Subcutaneous abdominal adipose tissue (tissue), 5 donors: ENCODE results near the gene CRYBG1.
"Not testable (repeated sequence)": the region's sequence is repeated elsewhere in the genome, so short reads cannot be mapped to it uniquely, and the experiment has no call there.

Experiments
- H3K27ac ChIP-seq: one replicate; pipeline ENCODE4 v1.7.0; 2013; ENCODE audit warnings: low read depth, mild to moderate bottlenecking, inconsistent platforms, low read length, moderate library complexity
- H3K27me3 ChIP-seq, 5 donors: one replicate each; pipeline ENCODE4 v1.7.0; 2013; ENCODE audit warnings: low read length in 5 of 5, inconsistent platforms in 1 of 5; ENCODE audit not compliant: control insufficient read depth in 5 of 5, insufficient read depth in 4 of 5
- H3K36me3 ChIP-seq, 5 donors: one replicate each; pipeline ENCODE4 v1.7.0; 2013; ENCODE audit warnings: low read length in 5 of 5; ENCODE audit not compliant: control insufficient read depth in 5 of 5, insufficient read depth in 5 of 5
- H3K4me1 ChIP-seq, 5 donors: one replicate each; pipeline ENCODE4 v1.7.0; 2013; ENCODE audit warnings: low read length in 5 of 5, mild to moderate bottlenecking in 3 of 5, moderate library complexity in 1 of 5; ENCODE audit not compliant: control insufficient read depth in 5 of 5, insufficient read depth in 5 of 5
- H3K4me3 ChIP-seq, 5 donors: one replicate each; pipeline ENCODE4 v1.7.0; 2013; ENCODE audit warnings: low read length in 5 of 5, low read depth in 1 of 5
- H3K9ac ChIP-seq, 5 donors: one replicate each; pipeline ENCODE4 v1.7.0; 2013; ENCODE audit warnings: low read length in 5 of 5, mild to moderate bottlenecking in 4 of 5, moderate library complexity in 3 of 5
- H3K9me3 ChIP-seq, 5 donors: one replicate each; pipeline ENCODE4 v1.7.0; 2013; ENCODE audit warnings: low read length in 5 of 5; ENCODE audit not compliant: control insufficient read depth in 5 of 5
- donor health status: healthy.
- donor health status: healthy.
- donor health status: healthy.
- donor health status: healthy.
- donor health status: healthy.

Gene CRYBG1

GRCh38 chr6:106549521-106549920 lies 189.0 kb downstream of the CRYBG1 start:
- no peaks in the 10 kb centered on the region for H3K27me3 ChIP-seq
- H3K36me3 ChIP-seq, result peaks cover 11 to 22% (median 14%) of the 10 kb centered on the region in 5 donors
- no peak overlapping the region for H3K4me3 ChIP-seq
- no peaks in the 10 kb centered on the region for H3K9me3 ChIP-seq
- H3K27ac ChIP-seq, result no peak overlapping the region
- H3K4me1 ChIP-seq, result peaks cover 4 to 29% (median 22%) of the 10 kb centered on the region in 5 donors
- H3K9ac ChIP-seq, result no peak overlapping the region

GRCh38 chr6:106551155-106551554 lies 190.6 kb downstream of the CRYBG1 start:
- Histone ChIP-seq H3K27me3 (no peaks in the 10 kb centered on the region), H3K4me3 (no peak overlapping the region), H3K27ac (no peak overlapping the region), H3K9me3 (no peaks in the 10 kb centered on the region), H3K9ac (no peak overlapping the region), H3K36me3 (peaks cover 14 to 24% (median 21%) of the 10 kb centered on the region in 5 donors), H3K4me1 (peaks cover under 1 to 19% (median 17%) of the 10 kb centered on the region in 5 donors)

- peaks cover 14 to 32% (median 23%) of the 10 kb centered on the region in 5 donors for H3K36me3 ChIP-seq
- no peaks in the 10 kb centered on the region for H3K4me1 ChIP-seq
- no peak overlapping the region for H3K27ac ChIP-seq
- no peak overlapping the region for H3K4me3 ChIP-seq
- H3K27me3 ChIP-seq, result no peaks in the 10 kb centered on the region
- H3K9ac ChIP-seq, result no peak overlapping the region
- no peaks in the 10 kb centered on the region for H3K9me3 ChIP-seq
These were observed 192.9 kb downstream of the CRYBG1 start for GRCh38 chr6:106553440-106553839.

GRCh38 chr6:106555767-106556166 lies 195.2 kb downstream of the CRYBG1 start:
- Histone ChIP-seq H3K27ac (no peak overlapping the region), H3K4me1 (no peaks in the 10 kb centered on the region), H3K4me3 (no peak overlapping the region), H3K27me3 (no peaks in the 10 kb centered on the region), H3K9ac (no peak overlapping the region), H3K9me3 (no peaks in the 10 kb centered on the region), H3K36me3 (peaks cover 16 to 42% (median 34%) of the 10 kb centered on the region in 5 donors)

- no peak overlapping the region for H3K4me3 ChIP-seq
- H3K4me1 ChIP-seq, result peaks cover 0 to 5% (median 0%) of the 10 kb centered on the region in 5 donors
- peaks cover 21 to 42% (median 37%) of the 10 kb centered on the region in 5 donors for H3K36me3 ChIP-seq
- no peaks in the 10 kb centered on the region for H3K27me3 ChIP-seq
- no peak overlapping the region for H3K27ac ChIP-seq
- H3K9ac ChIP-seq, result no peak overlapping the region
- H3K9me3 ChIP-seq, result no peaks in the 10 kb centered on the region
These were observed 195.9 kb downstream of the CRYBG1 start for GRCh38 chr6:106556368-106556960.

- Histone ChIP-seq H3K4me1 (peaks cover 0 to 5% (median 0%) of the 10 kb centered on the region in 5 donors), H3K27me3 (no peaks in the 10 kb centered on the region), H3K9me3 (no peaks in the 10 kb centered on the region), H3K36me3 (peaks cover 22 to 46% (median 38%) of the 10 kb centered on the region in 5 donors), H3K4me3 (no peak overlapping the region), H3K27ac (no peak overlapping the region), H3K9ac (no peak overlapping the region)
These were observed 197.3 kb downstream of the CRYBG1 start for GRCh38 chr6:106557837-106558236.

GRCh38 chr6:106558364-106558763 lies 197.8 kb downstream of the CRYBG1 start:
- Histone ChIP-seq H3K36me3 (peaks cover 20 to 46% (median 36%) of the 10 kb centered on the region in 5 donors), H3K27ac (no peak overlapping the region), H3K9me3 (no peaks in the 10 kb centered on the region), H3K4me3 (no peak overlapping the region), H3K4me1 (peaks cover 0 to 5% (median 0%) of the 10 kb centered on the region in 5 donors), H3K9ac (no peak overlapping the region), H3K27me3 (no peaks in the 10 kb centered on the region)

GRCh38 chr6:106559659-106560058 lies 199.1 kb downstream of the CRYBG1 start:
- H3K27ac ChIP-seq, H3K27me3 ChIP-seq, H3K9me3 ChIP-seq, H3K4me3 ChIP-seq, H3K9ac ChIP-seq: not testable (repeated sequence)
- H3K4me1 ChIP-seq, result peaks cover 0 to 11% (median 0%) of the 10 kb centered on the region in 5 donors
- peaks cover 20 to 43% (median 32%) of the 10 kb centered on the region in 5 donors for H3K36me3 ChIP-seq

GRCh38 chr6:106560996-106561685 lies 200.6 kb downstream of the CRYBG1 start:
- peaks cover 0 to 16% (median 2%) of the 10 kb centered on the region in 5 donors for H3K4me1 ChIP-seq
- peaks cover 17 to 45% (median 27%) of the 10 kb centered on the region in 5 donors for H3K36me3 ChIP-seq
- no peak overlapping the region for H3K9ac ChIP-seq
- H3K9me3 ChIP-seq, result no peaks in the 10 kb centered on the region
- H3K27ac ChIP-seq, result peak overlapping the region; percentile 18
- no peak overlapping the region for H3K4me3 ChIP-seq
- H3K27me3 ChIP-seq, result no peaks in the 10 kb centered on the region

GRCh38 chr6:106561686-106562405 lies 201.3 kb downstream of the CRYBG1 start:
- Histone ChIP-seq H3K27ac (peak overlapping the region; percentile 18), H3K36me3 (peaks cover 17 to 45% (median 25%) of the 10 kb centered on the region in 5 donors), H3K27me3 (no peaks in the 10 kb centered on the region)

More at GRCh38 chr6:106561686-106562405, 201.3 kb downstream of the CRYBG1 start:
- Histone ChIP-seq H3K4me1 (peaks cover 0 to 19% (median 4%) of the 10 kb centered on the region in 5 donors), H3K4me3 (no peak overlapping the region), H3K9me3 (no peaks in the 10 kb centered on the region), H3K9ac (no peak overlapping the region)
